Measurements from ENCODE around the gene METTL13. TPM values are rescaled to one million over a fixed set of nuclear protein-coding genes. Genes with fewer than 3 reads are reported as not detected.

The METTL13 gene
- total and polyA plus RNA-seq, 9 of the 15 experiments (the other 6 are each of a cell fraction or from before 2014, with no cell fraction given), result 18.9 to 78.9 (median 54.9) TPM

GRCh38 chr1:171794085-171794484 is 12.6 kb downstream of the METTL13 start (continued):
- TF ChIP-seq SPI1 (IDR thresholded peaks at IDR 0.05; ENCODE audit: borderline replicate concordance, low read depth, low read length) (no peak), FOSL1 (tag; conservative IDR thresholded peaks at IDR 0.05) (peak; percentile 89), BCL6 (CRISPR knock-in tag; IDR thresholded peaks at IDR 0.05) (no peak), JUND (IDR thresholded peaks at IDR 0.05; ENCODE audit: borderline replicate concordance, low read depth, low read length) (peak; percentile 56; the same call in 1 of the 2 replicates), JUND (tag; IDR thresholded peaks at IDR 0.05; ENCODE audit: borderline replicate concordance, low read depth, low read length) (no peak), STAT6 (CRISPR knock-in tag; IDR thresholded peaks at IDR 0.05) (no peak), PHF8 (IDR thresholded peaks at IDR 0.05; ENCODE audit: borderline replicate concordance, low read length) (no peak), ARID1B (IDR thresholded peaks at IDR 0.05) (peak; percentile 23; the same call in 1 of the 2 replicates), ZNF280A (IDR thresholded peaks at IDR 0.05; ENCODE audit: low read depth, partially characterized antibody) (no peak), GABPA (tag; conservative IDR thresholded peaks at IDR 0.05; ENCODE audit: low read depth) (peak; percentile 41; the same call in 1 of the 2 replicates), HMBOX1 (IDR thresholded peaks at IDR 0.05) (0 out of 2 replicates have a peak, but pooled peaks have one; percentile 16), NR2C2 (CRISPR knock-in tag; IDR thresholded peaks at IDR 0.05) (no peak), NR2C2 (tag; IDR thresholded peaks at IDR 0.05) (peak; percentile 78; the same call in 1 of the 2 replicates), CREB5 (CRISPR knock-in tag; IDR thresholded peaks at IDR 0.05) (no peak), JUN (IDR thresholded peaks at IDR 0.05; ENCODE audit: borderline replicate concordance, low read depth, low read length) (peak; percentile 51; the same call in 1 of the 2 replicates), JUN (CRISPR knock-in tag; IDR thresholded peaks at IDR 0.05; ENCODE audit: borderline replicate concordance) (no peak), ZNF24 (IDR thresholded peaks at IDR 0.05) (no peak), ZNF175 (CRISPR knock-in tag; IDR thresholded peaks at IDR 0.05; ENCODE audit: low read depth) (0 out of 2 replicates have a peak, but pooled peaks have one; percentile 62), ADNP (tag; IDR thresholded peaks at IDR 0.05) (no peak), KDM1A (IDR thresholded peaks at IDR 0.05) (no peak), ZNF584 (CRISPR knock-in tag; IDR thresholded peaks at IDR 0.05; ENCODE audit: low read depth) (0 out of 2 replicates have a peak, but pooled peaks have one; percentile 39), DNMT1 (IDR thresholded peaks at IDR 0.05) (no peak), PTTG1 (tag; IDR thresholded peaks at IDR 0.05; ENCODE audit: low read depth) (no peak), ZBTB7A (IDR thresholded peaks at IDR 0.05; ENCODE audit: borderline replicate concordance, control insufficient read depth, low read depth, low read length) (no peak)
